Prostate gland (tissue), 2 donors: ENCODE data around the gene HDAC3.

Experiments used
- CTCF ChIP-seq, 4 experiments: fragments of 200-600 bp in 2 of 4; fragments of 450-650 bp in 2 of 4; sonication (generic) in 2 of 4; IDR thresholded peaks; 1 replicate in 3 of 4; 2 replicates in 1 of 4; pipeline ENCODE4 v1.5.1; 2016 to 2019; ENCODE audit warnings: antibody characterized with exemption in 4 of 4, mild to moderate bottlenecking in 2 of 4, moderate library complexity in 2 of 4
- POLR2A ChIP-seq: fragments of 450-650 bp; IDR thresholded peaks from one replicate; pipeline ENCODE4 v1.6.1; 2016; ENCODE audit warnings: antibody characterized with exemption, mild to moderate bottlenecking
- POLR2AphosphoS5 ChIP-seq: sonication (generic); formaldehyde crosslinking; IDR thresholded peaks from one replicate; pipeline ENCODE4 v1.6.1; 2017; ENCODE audit warnings: antibody characterized with exemption

- no peak for TF ChIP-seq POLR2A
- TF ChIP-seq CTCF (IDR thresholded peaks at IDR 0.05) = no peak
- TF ChIP-seq POLR2AphosphoS5 = no peak
Measured at GRCh38 chr5:141647851-141648250, 11.2 kb upstream of the HDAC3 start.
